ENCODE data around the gene M1AP.

The M1AP gene

GRCh38 chr2:74553892-74554819 is 94.0 kb downstream of the M1AP start, which contains the start of the genes DOK1 and LOXL3:
Gene DOK1, plus strand, starts transcription at chr2:74554720. Its CDS starts 35 bp downstream, at chr2:74554755.
Gene LOXL3, minus strand, starts transcription at chr2:74553942. Its CDS starts 1,308 bp downstream, at chr2:74552634.
- H3K4me3 ChIP-seq (ENCODE audit: low read depth, low read length) = peak within 1 kb of the TSS; percentile 89
- in situ Hi-C loops (cut with HindIII; ENCODE audit: low sequenced_read_pairs) = no loop called here
- no peak for TF ChIP-seq CTCF (IDR thresholded peaks at IDR 0.05; ENCODE audit: low read depth, low read length)
- DNase-seq (ENCODE audit: low read depth, low spot score) = peak; percentile 96

GRCh38 chr2:74552914-74553811 is 95.0 kb downstream of the M1AP start:
- in situ Hi-C loops (cut with HindIII; ENCODE audit: low sequenced_read_pairs) = no loop called here
- no peak for DNase-seq (ENCODE audit: low read depth, low spot score)
- peak overlapping the region; percentile 89 for H3K4me3 ChIP-seq (ENCODE audit: low read depth, low read length)
- TF ChIP-seq CTCF (IDR thresholded peaks at IDR 0.05; ENCODE audit: low read depth, low read length) = no peak

GRCh38 chr2:74551942-74552913 is 95.9 kb downstream of the M1AP start:
- TF ChIP-seq CTCF (IDR thresholded peaks at IDR 0.05; ENCODE audit: low read depth, low read length) = no peak
- in situ Hi-C loops (cut with HindIII; ENCODE audit: low sequenced_read_pairs) = no loop called here
- peak overlapping the region; percentile 89 for H3K4me3 ChIP-seq (ENCODE audit: low read depth, low read length)
- DNase-seq (ENCODE audit: low read depth, low spot score) = no peak

GRCh38 chr2:74551530-74551929 is 96.6 kb downstream of the M1AP start:
- no peak for TF ChIP-seq CTCF (IDR thresholded peaks at IDR 0.05; ENCODE audit: low read depth, low read length)
- H3K4me3 ChIP-seq (ENCODE audit: low read depth, low read length) = no peak overlapping the region
- DNase-seq (ENCODE audit: low read depth, low spot score) = no peak
- in situ Hi-C loops (cut with HindIII; ENCODE audit: low sequenced_read_pairs) = no loop called here

- DNase-seq (ENCODE audit: low read depth, low spot score) = no peak
- no peak overlapping the region for H3K4me3 ChIP-seq (ENCODE audit: low read depth, low read length)
- TF ChIP-seq CTCF (IDR thresholded peaks at IDR 0.05; ENCODE audit: low read depth, low read length) = no peak
- in situ Hi-C loops (cut with HindIII; ENCODE audit: low sequenced_read_pairs) = no loop called here
Observed at GRCh38 chr2:74550231-74550630, 97.9 kb downstream of the M1AP start.
